GM12875 (cell line): Measurements from ENCODE around the gene KANSL1L.

Experiments
- H3K4me3 ChIP-seq: one replicate; pipeline ENCODE4 v1.5.1; 2011; ENCODE audit warnings: low read depth, low read length, control low read depth
- TF ChIP-seq, protein P1 (sequence below): IDR thresholded peaks from 2 replicates; pipeline ENCODE4 v1.5.1; 2011; ENCODE audit warnings: low read depth, mild to moderate bottlenecking, control low read depth, inconsistent platforms, low read length, moderate library complexity, borderline replicate concordance; ENCODE audit not compliant: insufficient read depth

The KANSL1L gene

DNA sequence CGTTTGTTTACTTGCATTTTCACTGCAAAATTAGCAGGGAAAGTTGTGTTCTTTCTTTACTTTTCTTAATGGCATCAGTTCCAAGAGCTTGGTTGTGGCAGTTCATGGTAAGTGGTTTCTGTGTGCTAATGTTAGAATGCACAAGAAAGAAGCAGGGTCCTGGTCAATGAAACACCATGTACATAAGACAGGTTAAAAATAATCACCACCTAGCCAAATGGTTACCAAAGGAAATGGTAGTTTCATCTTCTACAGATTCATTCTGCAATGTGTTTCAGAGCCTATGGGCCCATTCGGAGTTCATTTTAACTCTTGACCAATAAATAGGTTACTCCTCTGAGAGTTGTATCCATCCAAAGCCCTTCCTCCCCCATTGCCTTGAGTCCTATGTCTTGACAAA is 186.9 kb downstream of the KANSL1L start:
- no peak overlapping the region for H3K4me3 ChIP-seq
- TF ChIP-seq, protein P1, sequence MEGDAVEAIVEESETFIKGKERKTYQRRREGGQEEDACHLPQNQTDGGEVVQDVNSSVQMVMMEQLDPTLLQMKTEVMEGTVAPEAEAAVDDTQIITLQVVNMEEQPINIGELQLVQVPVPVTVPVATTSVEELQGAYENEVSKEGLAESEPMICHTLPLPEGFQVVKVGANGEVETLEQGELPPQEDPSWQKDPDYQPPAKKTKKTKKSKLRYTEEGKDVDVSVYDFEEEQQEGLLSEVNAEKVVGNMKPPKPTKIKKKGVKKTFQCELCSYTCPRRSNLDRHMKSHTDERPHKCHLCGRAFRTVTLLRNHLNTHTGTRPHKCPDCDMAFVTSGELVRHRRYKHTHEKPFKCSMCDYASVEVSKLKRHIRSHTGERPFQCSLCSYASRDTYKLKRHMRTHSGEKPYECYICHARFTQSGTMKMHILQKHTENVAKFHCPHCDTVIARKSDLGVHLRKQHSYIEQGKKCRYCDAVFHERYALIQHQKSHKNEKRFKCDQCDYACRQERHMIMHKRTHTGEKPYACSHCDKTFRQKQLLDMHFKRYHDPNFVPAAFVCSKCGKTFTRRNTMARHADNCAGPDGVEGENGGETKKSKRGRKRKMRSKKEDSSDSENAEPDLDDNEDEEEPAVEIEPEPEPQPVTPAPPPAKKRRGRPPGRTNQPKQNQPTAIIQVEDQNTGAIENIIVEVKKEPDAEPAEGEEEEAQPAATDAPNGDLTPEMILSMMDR: no peak

DNA sequence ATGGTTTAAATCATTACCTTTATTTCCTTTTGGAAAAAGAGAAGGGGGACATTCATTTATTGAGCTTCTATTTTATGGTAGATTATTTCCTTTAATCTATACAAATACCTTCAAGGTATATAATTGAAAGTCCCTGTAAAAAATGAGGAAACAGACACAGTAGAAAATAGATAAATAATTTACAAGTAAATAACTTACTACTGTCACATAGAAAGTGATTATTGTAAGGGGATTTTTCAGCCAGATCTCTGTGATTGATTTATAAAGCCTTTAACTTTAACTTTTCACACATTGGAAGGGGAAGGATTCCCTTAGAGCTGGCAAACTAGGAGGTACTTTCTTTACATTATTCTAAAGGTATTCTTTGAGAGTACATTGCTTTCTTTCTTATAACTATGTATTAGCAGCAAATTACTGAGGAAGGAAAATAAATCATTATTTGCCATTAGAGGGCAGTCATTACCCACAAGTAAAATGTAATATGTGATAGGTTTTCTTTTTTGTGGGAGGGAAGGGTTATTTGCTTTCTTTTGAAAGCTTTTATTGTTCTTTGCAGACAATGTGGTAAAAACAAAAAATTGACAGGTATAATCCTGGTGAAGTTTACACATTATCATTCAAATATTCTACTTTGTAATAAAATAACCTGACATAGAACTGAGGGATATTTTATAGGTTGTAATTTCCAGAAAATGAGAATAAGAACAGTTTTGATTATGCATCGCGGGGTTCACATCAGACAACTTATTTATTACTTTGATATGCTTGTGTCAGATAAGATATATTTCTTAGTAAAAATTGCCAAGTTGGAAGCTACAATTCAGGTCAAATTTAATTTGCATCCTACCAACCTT is 193.6 kb downstream of the KANSL1L start:
- H3K4me3 ChIP-seq: no peak overlapping the region
- TF ChIP-seq, protein P1: no peak

DNA sequence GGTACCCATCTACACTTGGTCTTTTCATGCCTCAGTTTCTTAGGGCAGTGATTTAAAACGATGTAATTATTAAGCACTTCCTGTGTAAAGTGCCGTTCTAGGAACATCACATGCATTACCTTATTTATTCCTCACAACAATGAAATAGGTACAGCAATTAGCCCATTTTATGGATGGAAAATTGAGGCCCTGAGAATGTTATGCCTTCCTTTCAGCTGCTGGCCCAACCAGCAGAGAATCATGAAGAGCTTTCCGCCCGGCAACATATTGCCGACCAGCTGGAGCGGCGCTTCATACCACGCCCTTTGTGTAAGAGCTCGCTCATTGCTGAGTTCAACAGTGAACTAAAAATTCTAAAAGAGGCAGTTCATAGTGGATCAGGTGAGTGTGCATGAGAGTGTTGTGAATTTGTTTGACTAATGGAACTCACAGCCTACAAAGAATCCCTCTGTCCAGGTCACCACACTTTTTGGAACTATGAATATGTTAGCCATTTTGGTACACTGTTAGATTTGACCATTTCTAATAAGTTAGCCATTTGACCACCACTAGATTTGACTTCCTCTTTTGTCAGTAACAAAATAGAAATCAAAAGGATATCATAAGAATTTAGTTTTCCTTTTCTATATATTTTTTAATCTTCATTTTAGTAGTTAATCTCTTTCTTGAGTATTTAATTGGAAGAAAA is 194.4 kb downstream of the KANSL1L start:
- TF ChIP-seq, protein P1: no peak
- no peak overlapping the region for H3K4me3 ChIP-seq

DNA sequence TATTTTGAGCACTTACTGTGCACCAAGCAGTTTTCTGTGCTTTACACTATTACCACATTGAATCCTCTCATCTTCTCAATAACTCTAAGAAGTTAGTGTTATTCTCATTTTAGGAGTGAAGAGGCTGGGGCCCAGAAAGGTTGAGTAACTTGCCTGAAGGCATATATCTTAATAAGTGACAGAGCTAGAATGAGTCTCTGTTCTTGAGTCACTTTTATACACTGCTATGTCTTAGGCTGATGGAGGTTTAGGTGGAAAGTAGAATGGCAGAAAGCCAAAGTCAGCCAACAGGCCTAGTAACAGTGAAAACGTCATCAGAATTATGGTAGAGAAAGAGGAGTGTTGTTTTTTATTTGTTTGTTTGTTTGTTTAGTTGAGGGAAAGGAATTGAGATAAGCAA is 196.6 kb downstream of the KANSL1L start:
- no peak overlapping the region for H3K4me3 ChIP-seq
- TF ChIP-seq, protein P1: no peak

DNA sequence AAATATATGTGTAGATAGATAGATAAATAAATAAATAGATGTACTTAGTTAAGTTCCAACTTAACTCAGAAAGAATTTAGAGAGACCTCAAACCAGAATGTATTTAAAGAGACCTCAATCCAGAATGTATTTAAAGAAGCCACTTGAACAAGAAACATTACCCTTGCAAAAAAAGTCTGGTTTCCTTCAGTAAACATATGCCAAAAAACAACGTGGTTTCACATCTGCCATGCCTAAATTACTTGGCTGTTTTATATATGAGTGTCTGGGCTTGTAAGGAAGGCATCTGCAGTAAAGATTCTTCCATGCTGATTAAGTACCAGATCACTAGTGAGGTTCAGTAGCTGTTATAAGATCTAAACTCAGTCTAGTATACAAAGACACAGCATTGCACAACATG is 197.9 kb downstream of the KANSL1L start:
- TF ChIP-seq, protein P1: no peak
- no peak overlapping the region for H3K4me3 ChIP-seq
